HL-60 (cell line): ENCODE results near the gene STK40.

Experiments used
- DNase-seq, 2 experiments: peaks; one replicate each; pipeline ENCODE4 v3.0.0-alpha.2; 2010 to 2020; ENCODE audit warnings: low read depth in 1 of 2, low spot score in 1 of 2
- H3K27ac ChIP-seq: fragments of 250-450 bp; sonication (Bioruptor Pico); replicated peaks from 2 replicates; pipeline ENCODE4 v1.5.1; 2020; ENCODE audit warnings: mild to moderate bottlenecking, moderate library complexity
- H3K27me3 ChIP-seq: fragments of 250-450 bp; sonication (Bioruptor Pico); 2 replicates; pipeline ENCODE4 v1.5.1; 2021; ENCODE audit warnings: mild to moderate bottlenecking, moderate library complexity; ENCODE audit not compliant: insufficient read depth, poor library complexity, severe bottlenecking
- H3K4me3 ChIP-seq: replicated peaks from 2 replicates; pipeline ENCODE4 v1.5.1; 2011; ENCODE audit warnings: mild to moderate bottlenecking, control low read depth, low read length; ENCODE audit not compliant: insufficient read depth
- CTCF ChIP-seq: IDR thresholded peaks from one replicate; pipeline ENCODE4 v1.5.1; 2011; ENCODE audit warnings: low read length, control low read depth, inconsistent platforms; ENCODE audit not compliant: insufficient read depth
- GABPA ChIP-seq: IDR thresholded peaks from 2 replicates; pipeline ENCODE4 v1.6.1; 2012; ENCODE audit warnings: low read depth
- POLR2AphosphoS5 ChIP-seq: IDR thresholded peaks from 2 replicates; pipeline ENCODE4 v1.6.1; 2012; ENCODE audit warnings: low read depth
- REST ChIP-seq: IDR thresholded peaks from 2 replicates; pipeline ENCODE4 v1.6.1; 2012; ENCODE audit warnings: low read depth; ENCODE audit not compliant: insufficient replicate concordance
- SPI1 ChIP-seq: IDR thresholded peaks from 2 replicates; pipeline ENCODE4 v1.6.1; 2012; ENCODE audit warnings: low read depth, mild to moderate bottlenecking, borderline replicate concordance

Gene STK40

GRCh38 chr1:36384542-36385409, 948 bp downstream of the STK40 start:
- Histone ChIP-seq H3K27me3 (no peaks in the 10 kb centered on the region), H3K4me3 (peak overlapping the region; percentile 79), H3K27ac (peak overlapping the region; percentile 71)
- DNase-seq: peak in 1 of 2 experiments; percentile 57
- TF ChIP-seq GABPA (no peak), REST (no peak), CTCF (no peak), POLR2AphosphoS5 (no peak), SPI1 (no peak)

GRCh38 chr1:36383240-36383639, 2.5 kb downstream of the STK40 start:
- Histone ChIP-seq H3K27me3 (no peaks in the 10 kb centered on the region), H3K27ac (no peak overlapping the region), H3K4me3 (no peak overlapping the region)
- TF ChIP-seq SPI1: no peak
- no peak for TF ChIP-seq CTCF
- no peak for TF ChIP-seq GABPA
- TF ChIP-seq REST: no peak
- no peak for TF ChIP-seq POLR2AphosphoS5
- DNase-seq: no peak

GRCh38 chr1:36382669-36383068, 3.1 kb downstream of the STK40 start:
- DNase-seq: no peak

More at GRCh38 chr1:36382669-36383068, 3.1 kb downstream of the STK40 start:
- no peaks in the 10 kb centered on the region for H3K27me3 ChIP-seq
- H3K27ac ChIP-seq: no peak overlapping the region
- H3K4me3 ChIP-seq: no peak overlapping the region
- TF ChIP-seq GABPA (no peak), SPI1 (no peak), CTCF (no peak), POLR2AphosphoS5 (no peak), REST (no peak)
